Measurements from ENCODE around the gene TGM5. TPM values are rescaled to one million over a fixed set of nuclear protein-coding genes. Genes with fewer than 3 reads are reported as not detected.

Gene TGM5
- total RNA-seq, 5 donors from 2014 or later (not counting 1 experiment from before 2014, with no cell fraction given): not detected

DNA sequence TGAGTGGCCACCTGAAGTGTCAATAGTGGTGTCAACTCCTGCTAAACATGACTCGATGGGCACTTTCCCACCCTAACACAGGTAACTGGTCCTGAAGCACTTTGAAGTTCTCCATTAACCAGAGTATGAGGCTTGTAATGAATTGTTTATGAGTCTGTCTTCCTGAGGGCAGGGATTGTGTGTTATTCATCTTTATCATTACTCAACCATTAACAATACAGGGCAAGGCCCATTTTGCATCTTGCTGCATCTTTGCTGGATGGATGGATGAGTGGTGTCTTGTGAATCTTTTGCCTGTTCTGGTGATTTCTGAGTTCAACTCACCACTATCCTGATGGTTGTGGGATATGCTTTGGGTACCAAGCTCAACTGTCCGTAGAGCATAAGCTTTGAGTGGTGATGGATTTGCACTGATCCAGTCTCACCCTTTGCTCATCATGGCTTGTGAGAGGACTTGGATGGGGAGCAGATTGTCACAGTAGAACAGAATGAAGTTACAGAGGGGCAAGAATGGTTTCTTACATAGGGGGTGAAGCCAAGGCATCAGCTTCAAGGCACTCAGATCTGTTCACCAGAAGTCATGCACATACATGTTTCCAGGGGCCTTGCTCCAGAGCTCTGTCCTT is 23.6 kb downstream of the TGM5 start:
- ATAC-seq (replicated peaks in 1 of 4) (no peak), DNase-seq (no peak)
- no peak overlapping the region for H3K4me3 ChIP-seq (ENCODE audit: control insufficient read depth in 1 of 2, extremely low read depth in 1 of 2, low read length in 1 of 2)
- H3K27ac ChIP-seq (ENCODE audit: low read length): no peak overlapping the region
- H3K36me3 Mint-ChIP-seq: no peaks in the 10 kb centered on the region
- no peaks in the 10 kb centered on the region for H3K9me3 ChIP-seq
- CTCF ChIA-PET: no interaction called here
- no peak overlapping the region for H3K27ac Mint-ChIP-seq
- no peak overlapping the region for H3K4me3 Mint-ChIP-seq
- 83% methylated on average over 1 of the region's 2 CpGs for WGBS (ENCODE audit: insufficient coverage)
- peaks cover 0 to 5% (median 1%) of the 10 kb centered on the region in 3 donors for H3K4me1 Mint-ChIP-seq
- H3K9me3 Mint-ChIP-seq: no peaks in the 10 kb centered on the region
- POLR2A ChIA-PET: no interaction called here
- peaks cover 0 to 14% of the 10 kb centered on the region in 2 experiments for H3K27me3 ChIP-seq (replicated peaks in 1 of 2; ENCODE audit: control insufficient read depth in 2 of 2, extremely low read depth in 1 of 2, insufficient read depth in 2 of 2, low read length in 1 of 2)
- no peaks in the 10 kb centered on the region for H3K4me1 ChIP-seq (ENCODE audit: control insufficient read depth in 1 of 2, extremely low read depth in 1 of 2, insufficient read depth in 2 of 2, low read length in 2 of 2)
- H3K27me3 Mint-ChIP-seq: peaks cover 3 to 10% of the 10 kb centered on the region in 2 donors
- H3K36me3 ChIP-seq (ENCODE audit: control insufficient read depth in 2 of 2, extremely low read depth in 1 of 2, insufficient read depth in 1 of 2, low read length in 1 of 2): no peaks in the 10 kb centered on the region

DNA sequence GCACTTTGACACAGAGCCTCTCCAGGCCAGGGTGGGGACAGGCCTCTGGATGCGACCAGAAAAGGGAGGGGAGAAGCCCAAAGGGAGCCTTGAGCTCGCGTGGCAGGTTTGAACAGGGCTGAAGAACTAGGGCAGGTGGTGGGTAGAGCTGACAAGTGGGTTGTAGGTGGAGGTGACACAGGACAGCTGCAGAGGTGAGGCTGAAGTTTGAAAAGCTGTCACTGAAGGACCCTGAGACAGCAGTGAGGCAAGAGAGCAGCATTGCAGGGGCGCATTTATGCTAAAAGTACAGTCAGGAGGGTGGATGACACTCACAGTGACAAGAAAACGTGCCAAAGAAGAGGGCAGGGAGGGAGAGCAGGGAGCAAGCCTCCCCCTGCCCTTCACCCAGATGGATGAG is 24.1 kb downstream of the TGM5 start:
- Histone ChIP-seq H3K27ac (ENCODE audit: low read length) (no peak overlapping the region), H3K27me3 (replicated peaks in 1 of 2; ENCODE audit: control insufficient read depth in 2 of 2, extremely low read depth in 1 of 2, insufficient read depth in 2 of 2, low read length in 1 of 2) (peaks cover 0 to 19% of the 10 kb centered on the region in 2 experiments), H3K36me3 (ENCODE audit: control insufficient read depth in 2 of 2, extremely low read depth in 1 of 2, insufficient read depth in 1 of 2, low read length in 1 of 2) (no peaks in the 10 kb centered on the region), H3K9me3 (no peaks in the 10 kb centered on the region), H3K4me1 (ENCODE audit: control insufficient read depth in 1 of 2, extremely low read depth in 1 of 2, insufficient read depth in 2 of 2, low read length in 2 of 2) (no peaks in the 10 kb centered on the region), H3K4me3 (ENCODE audit: control insufficient read depth in 1 of 2, extremely low read depth in 1 of 2, low read length in 1 of 2) (no peak overlapping the region)
- peaks cover 0 to 5% (median 1%) of the 10 kb centered on the region in 3 donors for H3K4me1 Mint-ChIP-seq
- H3K36me3 Mint-ChIP-seq: no peaks in the 10 kb centered on the region
- ChIA-PET CTCF (no interaction called here), POLR2A (interaction anchor here in 1 of 2 donors (0.7 kb wide), 1 partner anchor 39 kb away, joined by 3 read pairs; no protein-coding TSS in a partner anchor)
- no CpG with 5 or more reads among the region's 5 CpGs for whole genome bisulfite sequencing (ENCODE audit: insufficient coverage)
- DNase-seq (no peak), ATAC-seq (replicated peaks in 1 of 4) (no peak)
- H3K9me3 Mint-ChIP-seq: no peaks in the 10 kb centered on the region
- H3K4me3 Mint-ChIP-seq: no peak overlapping the region
- no peak overlapping the region for H3K27ac Mint-ChIP-seq
- H3K27me3 Mint-ChIP-seq: peaks cover 3 to 15% of the 10 kb centered on the region in 2 donors

DNA sequence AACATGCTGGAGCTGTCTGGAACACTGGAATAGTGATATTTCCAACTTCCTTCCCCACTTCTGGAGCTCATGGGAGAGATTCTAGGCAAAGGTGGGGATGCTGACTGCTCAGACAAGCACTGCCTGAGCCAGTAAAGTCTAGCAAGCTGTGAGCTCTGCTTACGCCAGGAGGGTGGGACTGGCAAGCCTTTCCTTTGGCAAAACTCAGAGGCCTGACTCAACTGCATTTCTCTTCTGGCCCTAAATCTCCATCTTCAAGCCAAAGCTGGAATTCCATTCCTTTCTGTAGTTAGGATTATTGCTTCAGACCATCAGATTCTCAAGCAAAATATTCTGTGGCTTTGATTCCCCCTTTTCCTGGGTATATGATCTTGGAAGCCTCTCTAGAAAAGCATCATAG is 25.6 kb downstream of the TGM5 start:
- Histone ChIP-seq H3K27ac (ENCODE audit: low read length) (no peak overlapping the region), H3K4me1 (ENCODE audit: control insufficient read depth in 1 of 2, extremely low read depth in 1 of 2, insufficient read depth in 2 of 2, low read length in 2 of 2) (no peaks in the 10 kb centered on the region), H3K36me3 (ENCODE audit: control insufficient read depth in 2 of 2, extremely low read depth in 1 of 2, insufficient read depth in 1 of 2, low read length in 1 of 2) (no peaks in the 10 kb centered on the region), H3K27me3 (replicated peaks in 1 of 2; ENCODE audit: control insufficient read depth in 2 of 2, extremely low read depth in 1 of 2, insufficient read depth in 2 of 2, low read length in 1 of 2) (peaks cover 0 to 22% of the 10 kb centered on the region in 2 experiments), H3K9me3 (no peaks in the 10 kb centered on the region), H3K4me3 (ENCODE audit: control insufficient read depth in 1 of 2, extremely low read depth in 1 of 2, low read length in 1 of 2) (no peak overlapping the region)
- Mint-ChIP-seq H3K4me3 (no peak overlapping the region), H3K4me1 (peaks cover 0 to 1% (median 0%) of the 10 kb centered on the region in 3 donors), H3K27me3 (peaks cover 5 to 16% of the 10 kb centered on the region in 2 donors), H3K36me3 (no peaks in the 10 kb centered on the region), H3K27ac (no peak overlapping the region), H3K9me3 (no peaks in the 10 kb centered on the region)
- ATAC-seq (replicated peaks in 1 of 4) (no peak), DNase-seq (no peak)
- ChIA-PET POLR2A (no interaction called here), CTCF (no interaction called here)
- WGBS (ENCODE audit: insufficient coverage): no CpG with 5 or more reads among the region's 1 CpG

DNA sequence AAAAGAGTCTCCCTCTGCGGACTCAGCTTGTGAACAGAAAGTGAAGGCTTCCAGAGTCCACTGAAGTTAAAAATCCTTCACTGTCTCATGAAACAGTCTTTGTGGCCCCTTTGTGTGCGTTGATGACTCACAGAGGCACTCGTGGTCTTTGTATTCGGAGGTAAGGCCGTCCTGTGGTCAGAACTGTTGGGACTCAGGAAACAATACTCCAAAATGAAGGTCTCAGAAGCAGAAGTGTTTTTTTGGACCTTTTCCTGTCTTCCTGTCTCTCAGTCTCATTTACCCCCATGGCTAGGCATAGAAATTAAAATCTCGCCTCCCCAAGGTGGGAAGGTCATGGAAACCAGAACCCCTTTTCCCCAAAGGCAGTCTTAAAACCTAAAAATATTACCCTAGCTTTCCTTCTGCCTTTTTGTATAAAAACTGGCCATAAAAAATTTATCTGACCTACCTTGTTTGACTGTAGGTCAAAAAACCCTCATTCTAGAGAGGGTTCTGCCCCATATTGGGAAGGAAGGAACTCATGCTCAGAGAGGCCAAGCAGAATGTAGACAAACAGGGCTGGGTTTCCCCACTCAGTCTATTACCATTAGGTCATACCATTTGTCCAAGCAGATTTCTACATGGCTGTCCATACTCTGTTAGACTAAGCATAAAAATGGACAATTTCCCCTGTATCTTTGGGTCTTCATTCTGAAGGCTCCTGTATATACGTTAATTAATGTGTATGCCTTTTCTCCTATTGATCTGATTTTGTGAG is 26.8 kb downstream of the TGM5 start:
- Histone ChIP-seq H3K4me1 (ENCODE audit: control insufficient read depth in 1 of 2, extremely low read depth in 1 of 2, insufficient read depth in 2 of 2, low read length in 2 of 2) (no peaks in the 10 kb centered on the region), H3K36me3 (ENCODE audit: control insufficient read depth in 2 of 2, extremely low read depth in 1 of 2, insufficient read depth in 1 of 2, low read length in 1 of 2) (no peaks in the 10 kb centered on the region), H3K4me3 (ENCODE audit: control insufficient read depth in 1 of 2, extremely low read depth in 1 of 2, low read length in 1 of 2) (no peak overlapping the region), H3K9me3 (no peaks in the 10 kb centered on the region), H3K27ac (ENCODE audit: low read length) (no peak overlapping the region), H3K27me3 (replicated peaks in 1 of 2; ENCODE audit: control insufficient read depth in 2 of 2, extremely low read depth in 1 of 2, insufficient read depth in 2 of 2, low read length in 1 of 2) (peaks cover 0 to 28% of the 10 kb centered on the region in 2 experiments)
- H3K4me3 Mint-ChIP-seq: no peak overlapping the region
- DNase-seq (no peak), ATAC-seq (replicated peaks in 1 of 4) (no peak)
- H3K4me1 Mint-ChIP-seq: peaks cover 0 to 1% (median 0%) of the 10 kb centered on the region in 3 donors
- H3K36me3 Mint-ChIP-seq: no peaks in the 10 kb centered on the region
- POLR2A ChIA-PET: no interaction called here
- CTCF ChIA-PET: interaction anchor here in 1 of 2 donors (0.6 kb wide), 1 partner anchor 15 kb away, joined by 10 read pairs; no protein-coding TSS in a partner anchor
- WGBS (ENCODE audit: insufficient coverage): 45% methylated on average over 5 of the region's 7 CpGs
- peaks cover 10 to 16% of the 10 kb centered on the region in 2 donors for H3K27me3 Mint-ChIP-seq
- H3K9me3 Mint-ChIP-seq: no peaks in the 10 kb centered on the region
- no peak overlapping the region for H3K27ac Mint-ChIP-seq

DNA sequence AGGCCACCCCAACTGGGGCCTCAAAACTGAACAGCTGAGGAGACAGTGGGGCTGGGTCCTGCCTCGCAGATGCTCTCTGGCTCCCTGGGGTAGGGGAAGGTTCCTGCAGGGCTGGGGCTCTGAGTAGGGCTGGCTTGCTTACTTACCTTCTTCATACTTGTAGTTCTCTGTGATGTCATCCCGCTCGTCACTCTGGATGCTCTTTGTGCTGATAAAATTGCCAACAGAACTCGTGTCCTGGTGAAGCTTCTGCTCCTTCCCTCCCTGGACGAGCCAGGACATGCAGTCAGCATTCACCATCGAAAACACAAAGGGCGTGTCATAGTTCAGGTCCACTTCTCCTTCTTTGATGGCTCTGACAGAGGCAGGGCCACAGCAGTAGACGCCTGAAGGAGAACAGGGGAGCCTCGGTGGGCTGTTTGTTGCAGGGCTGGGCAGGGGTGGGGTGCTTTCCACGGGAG is 28.0 kb downstream of the TGM5 start:
- ChIA-PET CTCF (no interaction called here), POLR2A (no interaction called here)
- no peak overlapping the region for H3K4me3 Mint-ChIP-seq
- no peaks in the 10 kb centered on the region for H3K36me3 ChIP-seq (ENCODE audit: control insufficient read depth in 2 of 2, extremely low read depth in 1 of 2, insufficient read depth in 1 of 2, low read length in 1 of 2)
- no peaks in the 10 kb centered on the region for H3K36me3 Mint-ChIP-seq
- H3K27me3 Mint-ChIP-seq: peaks cover 11 to 13% of the 10 kb centered on the region in 2 donors
- ATAC-seq (replicated peaks in 1 of 4): no peak
- peaks cover 0 to 28% of the 10 kb centered on the region in 2 experiments for H3K27me3 ChIP-seq (replicated peaks in 1 of 2; ENCODE audit: control insufficient read depth in 2 of 2, extremely low read depth in 1 of 2, insufficient read depth in 2 of 2, low read length in 1 of 2)
- H3K4me1 ChIP-seq (ENCODE audit: control insufficient read depth in 1 of 2, extremely low read depth in 1 of 2, insufficient read depth in 2 of 2, low read length in 2 of 2): no peaks in the 10 kb centered on the region
- H3K4me1 Mint-ChIP-seq: peaks cover 0 to 1% (median 0%) of the 10 kb centered on the region in 3 donors
- 68% methylated on average over 8 of the region's 10 CpGs for WGBS (ENCODE audit: insufficient coverage)
- no peak overlapping the region for H3K27ac ChIP-seq (ENCODE audit: low read length)
- H3K9me3 Mint-ChIP-seq: no peaks in the 10 kb centered on the region
- no peak overlapping the region for H3K27ac Mint-ChIP-seq
- no peak overlapping the region for H3K4me3 ChIP-seq (ENCODE audit: control insufficient read depth in 1 of 2, extremely low read depth in 1 of 2, low read length in 1 of 2)
- H3K9me3 ChIP-seq: no peaks in the 10 kb centered on the region
- no peak for DNase-seq

DNA sequence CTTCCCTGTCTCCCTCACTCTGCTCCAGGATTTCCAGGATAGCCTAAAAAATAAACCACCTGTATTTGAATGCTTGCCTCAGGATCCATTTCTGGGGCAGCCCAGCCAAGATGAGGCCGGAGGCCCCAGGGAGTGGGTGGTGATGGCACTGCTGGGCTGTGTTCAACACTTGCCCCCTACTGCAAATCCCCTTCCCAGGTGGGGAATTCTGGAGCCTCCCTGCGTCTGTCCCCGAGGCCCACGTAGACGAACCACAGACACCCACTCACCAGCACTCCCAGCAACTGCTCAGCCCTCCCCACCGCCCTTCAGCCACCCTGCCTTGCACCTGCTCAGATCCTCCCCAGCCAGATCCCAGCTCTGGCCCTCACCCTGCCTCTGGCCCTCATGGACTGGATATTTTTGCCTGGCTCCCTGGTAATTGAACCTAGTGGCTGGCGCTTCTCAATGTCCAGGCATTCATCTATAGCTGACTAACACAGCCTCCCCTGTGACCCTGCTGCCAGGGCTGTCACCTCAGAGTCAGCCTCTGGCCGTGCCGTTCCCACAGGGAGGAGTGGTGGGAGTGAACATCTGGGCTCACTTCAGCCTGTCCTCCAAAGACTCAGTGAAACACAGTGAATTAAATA is 28.8 kb downstream of the TGM5 start:
- H3K27me3 ChIP-seq (replicated peaks in 1 of 2; ENCODE audit: control insufficient read depth in 2 of 2, extremely low read depth in 1 of 2, insufficient read depth in 2 of 2, low read length in 1 of 2): peaks cover 0 to 32% of the 10 kb centered on the region in 2 experiments
- no peak overlapping the region for H3K27ac Mint-ChIP-seq
- H3K36me3 Mint-ChIP-seq: no peaks in the 10 kb centered on the region
- H3K4me3 ChIP-seq (ENCODE audit: control insufficient read depth in 1 of 2, extremely low read depth in 1 of 2, low read length in 1 of 2): no peak overlapping the region
- no peaks in the 10 kb centered on the region for H3K36me3 ChIP-seq (ENCODE audit: control insufficient read depth in 2 of 2, extremely low read depth in 1 of 2, insufficient read depth in 1 of 2, low read length in 1 of 2)
- H3K27me3 Mint-ChIP-seq: peaks cover 11 to 19% of the 10 kb centered on the region in 2 donors
- DNase-seq (no peak), ATAC-seq (replicated peaks in 1 of 4) (no peak)
- WGBS (ENCODE audit: insufficient coverage): 76% methylated on average over 5 of the region's 9 CpGs
- POLR2A ChIA-PET: no interaction called here
- H3K9me3 Mint-ChIP-seq: no peaks in the 10 kb centered on the region
- H3K9me3 ChIP-seq: no peaks in the 10 kb centered on the region
- no peak overlapping the region for H3K4me3 Mint-ChIP-seq
- H3K4me1 Mint-ChIP-seq: peaks cover 0 to 4% (median 0%) of the 10 kb centered on the region in 3 donors
- CTCF ChIA-PET: no interaction called here
- no peak overlapping the region for H3K27ac ChIP-seq (ENCODE audit: low read length)
- no peaks in the 10 kb centered on the region for H3K4me1 ChIP-seq (ENCODE audit: control insufficient read depth in 1 of 2, extremely low read depth in 1 of 2, insufficient read depth in 2 of 2, low read length in 2 of 2)

All from T-cell (primary cell).